Fibroblast of skin of left quadriceps (primary cell): Measurements from ENCODE around the gene CHST8.
"Not testable (repeated sequence)": the region's sequence is repeated elsewhere in the genome, so short reads cannot be mapped to it uniquely, and the experiment has no call there.

Source experiments
- DNase-seq, 2 experiments: peaks; one replicate each; pipeline ENCODE4 v3.0.0-alpha.2; 2013; ENCODE audit warnings: low read depth in 2 of 2

Gene CHST8

DNA sequence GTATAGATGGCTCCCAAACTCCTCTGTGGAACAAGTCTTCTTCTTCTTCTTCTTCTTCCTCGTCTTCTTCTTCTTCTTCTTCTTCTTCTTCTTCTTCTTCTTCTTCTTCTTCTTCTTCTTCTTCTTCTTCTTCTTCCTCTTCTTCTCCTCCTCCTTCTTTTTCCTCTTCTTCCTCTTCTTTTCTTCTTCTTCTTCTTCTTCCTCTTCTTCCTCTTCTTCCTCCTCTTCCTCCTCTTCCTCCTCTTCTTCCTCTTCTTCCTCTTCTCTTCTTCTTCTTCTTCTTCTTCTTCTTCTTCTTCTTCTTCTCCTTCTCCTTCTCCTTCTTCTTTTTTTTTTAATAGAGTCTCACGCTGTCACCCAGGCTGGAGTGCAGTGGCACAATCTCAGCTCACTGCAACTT, 3.4 kb upstream of the CHST8 start:
- DNase-seq = not testable (repeated sequence)

GRCh38 chr19:33618884-33619283, 2.9 kb upstream of the CHST8 start:
- no peak for DNase-seq

- DNase-seq = no peak
Observed at GRCh38 chr19:33620611-33621010, 1.1 kb upstream of the CHST8 start.

DNA sequence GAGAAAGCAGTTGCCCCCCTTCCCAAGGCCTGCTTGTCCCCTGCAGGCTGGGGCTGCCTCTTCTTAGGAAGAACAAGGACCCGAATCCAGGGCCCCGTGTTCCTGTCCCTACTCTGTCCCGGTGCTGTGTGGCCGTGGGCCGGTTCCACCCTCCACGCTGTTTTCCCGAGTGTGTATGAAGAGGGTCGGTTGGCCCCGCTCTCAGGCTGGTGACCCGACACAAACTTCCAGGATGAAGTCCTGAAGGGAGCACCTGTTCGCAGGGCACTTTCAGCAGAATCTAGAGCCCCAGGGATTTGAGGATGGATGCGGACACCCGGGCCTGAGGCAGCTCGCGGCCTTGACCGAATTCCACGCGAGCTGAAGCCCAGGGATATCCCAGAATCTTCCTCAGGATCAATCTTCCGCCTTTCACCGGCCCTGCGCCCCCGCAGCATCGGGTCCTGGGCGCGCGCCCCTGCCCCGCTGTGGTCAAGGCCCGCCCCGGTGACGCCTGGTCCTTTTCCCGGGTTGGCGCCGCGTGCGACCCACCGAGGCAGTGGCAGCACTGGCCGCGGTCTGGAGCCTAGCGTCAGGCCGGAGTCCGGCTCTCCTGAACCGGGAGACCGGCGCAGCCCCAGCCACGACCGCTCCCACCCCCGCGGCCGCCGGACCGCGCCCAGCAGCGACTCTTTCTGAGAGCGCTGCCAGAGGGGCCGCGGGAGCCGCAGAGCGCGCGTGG, 528 bp upstream of the CHST8 start:
- no peak for DNase-seq

DNA sequence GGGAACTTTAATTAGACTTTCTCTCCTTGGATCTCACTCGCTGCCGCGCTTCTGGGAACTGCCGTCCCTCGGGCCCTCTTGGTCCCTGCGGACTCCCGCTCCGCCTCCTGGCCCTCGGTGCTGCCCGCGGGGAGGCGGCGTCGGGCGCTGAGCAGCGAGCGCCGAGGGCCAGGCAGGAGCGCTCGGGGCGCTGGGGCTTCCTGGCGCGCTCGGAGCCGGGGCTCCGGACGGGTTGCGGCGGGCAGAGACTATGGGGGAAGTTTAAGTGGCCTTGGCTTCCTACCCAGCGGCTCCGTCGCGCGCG, 704 bp downstream of the CHST8 start:
- no peak for DNase-seq

DNA sequence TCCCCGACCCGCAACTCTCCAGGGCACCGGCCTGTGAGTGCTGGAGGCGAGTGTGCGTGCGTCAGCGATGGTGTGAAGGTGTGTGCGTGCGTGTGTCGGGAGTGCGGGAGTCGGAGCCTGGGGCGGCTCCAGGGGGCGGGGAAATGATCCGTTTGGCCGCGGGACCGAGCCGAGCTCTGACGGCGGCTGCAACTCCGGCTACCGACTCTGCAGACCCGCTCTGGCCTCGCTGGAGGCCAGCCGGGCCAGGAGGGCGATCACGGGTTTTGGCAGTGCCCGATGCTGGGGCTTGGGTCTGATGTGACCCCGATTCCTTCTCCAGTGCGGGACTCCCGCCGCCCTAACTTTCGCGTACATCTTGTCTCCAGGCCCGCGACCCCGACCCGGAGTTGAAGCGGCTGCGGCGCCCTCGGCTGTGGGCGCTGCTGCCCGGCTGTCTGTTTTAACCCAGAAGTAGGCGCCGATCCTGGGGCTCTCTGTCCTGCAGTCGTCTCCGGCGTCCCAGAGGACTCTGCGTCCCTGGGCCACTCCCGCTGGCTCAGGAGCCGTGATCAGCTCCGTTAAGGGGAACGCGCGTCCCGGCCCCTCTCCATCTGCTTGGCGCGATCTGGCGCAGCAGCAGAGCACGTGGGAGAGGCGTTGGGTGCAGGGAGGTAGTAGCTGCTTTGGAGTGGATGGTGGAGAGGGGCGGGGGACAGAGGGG, 1.2 kb downstream of the CHST8 start:
- DNase-seq = no peak

DNA sequence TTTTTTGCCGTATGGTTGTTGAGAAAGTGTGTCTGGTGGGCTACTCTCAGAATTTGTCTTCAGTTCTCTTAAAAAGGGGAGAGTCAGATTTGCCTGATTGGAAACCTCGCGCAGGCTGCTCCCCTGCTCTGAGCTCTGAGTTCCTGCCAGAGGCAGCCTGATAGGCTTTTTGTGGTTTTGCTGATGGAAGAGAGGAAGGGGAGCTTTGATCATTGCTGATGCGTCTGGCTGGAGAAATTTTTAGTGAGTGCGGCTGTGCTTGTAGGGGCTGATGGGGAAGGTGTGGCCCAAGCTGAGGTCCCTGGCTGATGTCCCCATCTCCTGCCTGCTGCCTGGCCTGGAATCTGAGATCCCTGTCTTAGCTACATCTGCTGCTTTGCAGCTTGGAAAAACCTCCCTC, 2.8 kb downstream of the CHST8 start:
- no peak for DNase-seq

GRCh38 chr19:33627526-33627925, 5.8 kb downstream of the CHST8 start:
- no peak for DNase-seq

- DNase-seq = no peak
Observed at GRCh38 chr19:33627962-33628839, 6.4 kb downstream of the CHST8 start.

DNA sequence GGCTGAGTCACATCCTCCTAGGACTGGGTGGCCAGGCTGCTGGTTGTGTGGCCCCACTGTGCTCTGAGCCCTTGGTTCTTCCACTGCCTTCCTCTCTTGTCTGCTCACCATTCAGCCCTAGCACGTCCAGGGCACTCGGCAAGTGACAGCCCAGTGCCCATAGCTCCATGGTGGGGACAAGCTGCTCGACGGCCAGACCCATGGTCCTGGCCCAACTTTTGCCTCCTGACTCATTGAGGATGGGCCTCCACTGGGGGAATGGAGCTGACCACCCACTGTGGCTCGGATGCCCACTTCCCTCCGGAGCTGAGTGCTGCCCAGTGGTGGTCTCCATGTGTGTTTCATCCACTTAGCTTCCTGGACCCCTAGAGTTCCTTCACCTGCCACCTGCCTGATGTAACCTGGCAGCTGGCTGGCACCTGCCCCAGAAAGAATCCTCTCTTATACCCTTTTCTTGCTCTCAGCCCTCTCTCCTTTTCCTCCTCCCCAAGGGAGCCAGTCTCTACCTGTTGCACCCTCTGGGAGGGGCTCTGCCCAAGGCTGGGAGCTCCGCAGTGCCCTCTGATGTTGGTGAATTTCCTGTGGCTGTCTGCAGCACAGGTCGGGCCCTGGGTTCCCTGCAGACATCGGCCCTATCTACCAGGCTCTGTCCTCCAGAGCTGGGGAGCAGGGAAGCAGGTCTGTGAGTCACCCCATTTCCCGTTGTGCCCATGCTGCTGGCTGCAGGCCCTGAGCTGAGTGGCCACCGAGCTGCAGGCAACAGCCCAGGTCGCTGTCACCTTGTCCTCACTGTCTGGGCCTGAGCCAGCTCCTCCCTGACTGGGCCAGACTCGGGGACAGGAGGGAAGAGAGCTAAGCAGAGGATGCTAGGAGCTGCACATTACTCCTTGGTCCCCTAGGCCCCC, 7.4 kb downstream of the CHST8 start:
- DNase-seq = no peak

GRCh38 chr19:33629826-33630375, 8.1 kb downstream of the CHST8 start:
- no peak for DNase-seq

DNA sequence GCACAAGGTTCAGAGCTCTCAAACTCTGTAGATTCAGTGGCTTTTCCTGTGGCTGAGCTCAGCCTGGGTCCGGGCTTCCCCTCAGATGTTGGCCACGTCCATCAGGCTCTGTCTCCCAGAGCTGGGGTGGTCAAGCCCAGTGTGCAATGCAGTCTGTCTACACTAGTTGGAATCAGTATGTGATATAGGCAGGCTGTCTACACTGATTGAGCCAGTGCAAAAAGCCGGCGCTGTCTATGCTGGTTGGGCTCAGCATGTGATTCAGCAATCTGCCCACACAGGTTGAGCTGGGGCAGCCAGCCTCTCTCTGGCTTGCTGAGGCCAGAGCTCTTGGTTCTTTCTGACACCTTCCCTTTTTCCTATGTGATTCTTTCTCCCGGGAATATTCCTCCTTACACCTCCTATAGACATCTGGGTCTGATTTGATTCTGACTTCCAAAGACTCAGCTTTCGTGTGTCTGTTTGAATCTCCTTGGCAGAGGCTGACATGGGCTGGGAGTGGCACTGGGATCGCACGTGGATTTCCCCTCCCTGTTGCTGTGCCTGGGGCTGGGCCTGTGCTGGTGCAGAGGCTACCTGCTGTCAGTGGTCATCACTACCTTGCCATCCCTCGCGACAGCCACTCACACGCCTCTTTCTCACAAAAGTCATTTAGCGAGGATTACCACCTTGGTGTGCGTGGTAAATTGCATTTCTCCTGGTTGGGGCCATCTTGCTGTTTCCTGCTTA, 9.3 kb downstream of the CHST8 start:
- DNase-seq = no peak

- no peak for DNase-seq
Observed at GRCh38 chr19:33631609-33631973, 9.8 kb downstream of the CHST8 start.

DNA sequence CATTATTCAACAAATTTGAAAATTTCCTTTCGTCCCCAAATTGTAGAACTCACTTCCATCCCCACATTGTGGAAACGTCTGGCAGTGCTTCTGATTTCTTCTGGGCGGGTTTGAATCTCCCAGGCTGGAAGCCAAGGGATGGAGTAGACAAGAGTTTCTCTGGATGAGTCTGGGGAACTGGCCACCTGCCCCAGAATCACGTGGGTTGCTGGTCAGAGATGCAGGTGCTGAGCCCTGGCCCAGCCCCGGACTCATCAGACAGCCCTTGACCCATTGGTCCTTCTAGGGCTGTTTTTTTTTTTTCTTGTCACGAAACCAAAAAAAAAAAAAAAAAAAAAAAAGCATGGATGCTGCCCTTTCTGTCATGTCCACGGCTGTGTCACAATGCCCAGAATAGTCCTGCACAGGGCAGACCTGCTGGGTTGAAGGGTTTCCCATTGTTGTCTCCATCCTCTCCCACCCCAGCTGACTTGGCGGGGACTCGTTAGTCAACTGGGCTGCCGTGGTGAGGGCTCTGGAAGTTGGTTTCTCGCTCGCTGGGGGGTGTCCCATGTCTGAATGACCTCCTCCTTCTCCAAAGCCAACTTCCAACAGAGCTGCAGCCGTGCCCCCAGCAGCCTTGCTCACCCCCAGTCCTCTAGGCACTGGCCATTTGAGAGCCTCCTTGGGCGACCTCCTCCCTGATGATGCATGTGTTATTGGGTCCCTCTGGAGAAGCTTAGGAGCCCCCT, 12.8 kb downstream of the CHST8 start:
- no peak for DNase-seq

DNA sequence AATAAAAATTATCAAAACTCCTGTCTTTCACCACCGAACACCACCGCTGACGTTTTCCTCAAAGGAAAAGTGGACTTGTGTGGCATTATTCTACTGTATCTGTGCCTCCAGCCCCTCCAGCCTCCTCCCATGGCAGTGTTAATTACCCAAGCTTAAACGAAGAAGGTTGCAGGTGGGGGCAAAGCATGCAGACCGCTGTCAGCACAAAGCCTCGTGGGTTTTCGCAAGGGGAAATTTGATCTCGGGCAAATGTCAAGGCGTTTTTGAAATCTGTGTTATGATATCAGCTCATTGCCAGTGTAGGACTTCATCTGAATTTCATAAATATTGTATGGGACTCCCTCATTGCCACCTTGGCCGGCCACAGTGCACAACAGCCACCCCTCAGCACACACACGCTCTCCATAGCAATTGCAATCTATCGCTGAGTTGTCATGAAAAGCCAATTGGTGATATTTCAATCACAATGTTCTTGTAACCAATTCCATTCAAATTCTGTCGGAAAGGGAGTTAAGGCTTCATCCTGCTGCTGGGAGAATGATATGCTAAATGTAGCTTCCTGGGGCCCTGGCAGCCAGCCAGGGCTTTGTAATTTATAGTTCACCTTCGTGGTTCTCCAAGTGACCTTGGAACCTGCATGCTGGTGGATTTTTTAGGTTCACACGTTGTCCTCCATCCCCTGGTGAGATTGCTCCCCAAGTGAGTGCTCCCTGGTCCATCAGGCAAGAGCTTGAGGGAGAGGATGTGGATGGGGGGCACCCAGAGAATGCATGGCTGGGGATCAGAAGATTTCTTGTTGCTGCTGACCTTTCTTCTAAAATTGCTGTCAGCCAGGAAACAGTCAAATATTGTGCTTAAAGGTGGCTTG, 16.6 kb downstream of the CHST8 start:
- DNase-seq = no peak

- no peak for DNase-seq
Observed at GRCh38 chr19:33639035-33639681, 17.4 kb downstream of the CHST8 start.

DNA sequence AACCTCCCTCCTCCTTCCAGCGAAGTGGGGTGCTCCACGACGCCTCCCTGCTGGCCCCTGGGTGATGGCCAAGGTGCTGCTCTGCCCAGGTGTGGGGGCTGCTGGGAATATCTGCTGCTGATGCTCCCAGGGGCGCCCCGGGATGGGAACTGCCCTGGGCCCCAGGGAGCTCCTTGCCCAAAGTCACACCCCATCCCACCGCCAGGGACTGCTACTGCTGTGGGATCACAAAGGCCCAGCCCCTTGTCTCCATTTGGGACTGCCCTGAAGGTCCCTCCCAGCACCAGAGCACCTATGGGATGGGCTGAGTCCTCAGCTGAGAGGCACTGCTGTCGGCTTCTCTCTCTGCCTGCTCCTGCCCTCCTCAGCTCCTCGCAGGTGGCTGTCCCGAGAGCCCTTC, 19.0 kb downstream of the CHST8 start:
- DNase-seq = no peak

GRCh38 chr19:33641261-33641660, 19.5 kb downstream of the CHST8 start:
- DNase-seq = no peak
